Occipital lobe (tissue), 2 donors: Measurements from ENCODE around the gene HELZ. TPM values are rescaled to one million over a fixed set of nuclear protein-coding genes. Genes with fewer than 3 reads are reported as not detected.
"Not testable (repeated sequence)": the region's sequence is repeated elsewhere in the genome, so short reads cannot be mapped to it uniquely, and the experiment has no call there.

ENCODE experiments used
- DNase-seq: peaks from one replicate; lab custom pipeline; 2025; lab: John Stamatoyannopoulos, UW
- total RNA-seq: library from RNA; depleted of rRNA; stranded (reverse); fragments of >200 nt; gene quantifications from one replicate; pipeline ENCODE4 v1.2.3, GENCODE V29; 2014

Gene HELZ
- total RNA-seq, 1 donor from 2014 or later, result 58.0 TPM

DNA sequence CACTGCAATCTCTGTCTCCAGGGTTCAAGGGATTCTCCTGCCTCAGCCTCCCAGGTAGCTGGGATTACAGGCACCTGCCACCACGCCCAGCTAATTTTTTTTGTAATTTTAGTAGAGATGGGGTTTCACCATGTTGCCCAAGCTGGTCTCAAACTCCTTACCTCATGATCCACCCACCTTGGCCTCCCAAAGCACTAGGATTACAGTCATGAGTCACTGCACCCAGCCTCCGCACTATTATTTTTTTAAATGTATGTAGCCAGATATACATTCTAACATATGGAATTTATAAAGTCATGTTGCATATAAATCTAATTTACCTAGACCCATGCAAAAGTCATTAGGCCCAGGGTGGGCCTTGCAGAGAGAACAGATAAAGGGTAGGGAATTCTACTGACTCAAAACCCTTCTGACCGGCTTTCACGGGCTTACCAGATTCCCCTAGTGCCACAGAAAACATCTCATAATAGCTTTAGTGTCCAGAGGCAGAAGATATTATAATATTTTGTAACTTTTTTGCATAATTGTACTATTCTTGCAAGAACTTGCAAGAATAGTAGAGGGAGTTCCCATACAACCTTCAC, 20.5 kb upstream of the HELZ start:
- DNase-seq, result no peak

GRCh38 chr17:67262435-67263117, 17.6 kb upstream of the HELZ start:
- no peak for DNase-seq

GRCh38 chr17:67260170-67260987, 15.4 kb upstream of the HELZ start:
- DNase-seq, result no peak

GRCh38 chr17:67258821-67259468, 13.9 kb upstream of the HELZ start:
- no peak for DNase-seq

GRCh38 chr17:67256075-67256732, 11.2 kb upstream of the HELZ start:
- no peak for DNase-seq

DNA sequence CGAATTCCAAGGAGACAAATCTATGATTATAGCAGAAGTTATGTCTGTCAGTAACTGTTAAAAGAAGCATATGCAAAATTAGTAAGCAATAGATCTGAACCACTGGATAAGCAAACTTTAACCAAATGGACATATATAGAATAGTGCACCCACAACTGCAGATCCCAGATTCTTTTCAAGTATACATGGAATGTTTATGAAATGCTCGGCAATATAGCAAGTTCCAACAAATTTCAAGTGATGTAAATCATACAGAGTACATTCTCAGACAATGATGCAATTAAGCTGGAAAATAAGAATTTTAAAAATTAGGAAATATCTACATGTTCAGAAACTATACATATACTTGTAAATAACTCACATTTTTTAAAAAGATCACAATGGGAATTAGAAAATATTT, 8.4 kb upstream of the HELZ start:
- DNase-seq, result no peak

- not testable (repeated sequence) for DNase-seq
Measured at GRCh38 chr17:67251586-67251985, 6.6 kb upstream of the HELZ start.

GRCh38 chr17:67248291-67248690, 3.3 kb upstream of the HELZ start:
- DNase-seq, result no peak

DNA sequence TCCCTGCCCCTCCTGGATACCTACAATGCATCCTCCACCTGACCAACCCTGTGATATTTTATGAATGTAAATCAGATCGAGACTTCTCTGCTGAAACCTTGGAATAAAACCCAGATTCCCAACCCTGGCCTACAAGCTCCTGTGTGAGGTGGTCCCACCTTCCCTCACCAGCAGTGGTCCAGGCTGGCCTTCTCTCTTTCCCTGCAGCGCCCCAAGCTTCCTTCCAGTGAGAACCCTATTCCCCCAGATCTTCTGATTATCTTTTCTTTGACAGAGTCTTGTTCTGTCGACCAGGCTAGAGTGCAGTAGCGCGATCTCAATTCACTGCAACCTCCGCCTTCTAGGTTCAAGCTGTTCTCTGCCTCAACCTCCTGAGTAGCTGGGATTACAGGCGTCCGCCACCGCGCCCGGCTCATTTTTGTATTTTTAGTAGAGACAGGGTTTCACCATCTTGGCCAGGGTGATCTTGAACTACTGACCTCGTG, 2.5 kb upstream of the HELZ start:
- no peak for DNase-seq

DNA sequence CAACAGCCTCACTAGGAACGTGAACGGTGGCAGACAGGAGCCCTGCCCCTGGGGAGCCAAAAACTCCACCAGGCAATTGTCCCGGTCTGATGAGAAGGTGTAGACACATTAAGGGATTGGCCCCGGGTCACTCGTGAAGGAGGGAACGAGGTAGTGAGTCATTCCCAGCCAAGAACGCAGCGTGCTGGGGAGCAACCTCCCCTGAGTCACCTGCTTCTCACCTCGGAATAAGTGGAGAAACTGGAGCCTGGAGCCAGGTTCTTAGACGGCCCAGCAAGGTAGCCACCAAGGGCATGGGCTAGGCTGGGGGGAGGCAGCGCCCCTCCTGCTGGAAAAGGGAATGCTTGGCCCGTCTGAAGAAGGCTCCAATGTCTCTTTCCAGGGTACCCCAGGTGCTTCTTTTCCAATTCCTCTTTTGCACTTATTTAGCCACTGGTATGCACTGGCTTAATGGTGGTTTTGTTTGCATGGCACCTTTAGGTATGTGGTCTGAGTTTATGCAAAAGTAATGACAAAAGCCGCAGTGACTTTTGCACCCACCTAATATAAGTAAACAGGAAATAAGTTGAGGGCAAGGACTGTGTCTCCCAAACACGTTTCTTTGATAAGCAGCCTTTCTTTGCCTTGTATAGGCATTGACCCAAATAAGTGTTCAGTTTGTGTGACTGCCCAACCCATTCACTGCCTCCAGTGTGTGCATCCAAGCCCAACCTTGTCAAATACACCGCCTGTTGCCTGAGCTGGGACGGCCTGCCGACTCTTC, 1.8 kb upstream of the HELZ start:
- DNase-seq, result no peak

DNA sequence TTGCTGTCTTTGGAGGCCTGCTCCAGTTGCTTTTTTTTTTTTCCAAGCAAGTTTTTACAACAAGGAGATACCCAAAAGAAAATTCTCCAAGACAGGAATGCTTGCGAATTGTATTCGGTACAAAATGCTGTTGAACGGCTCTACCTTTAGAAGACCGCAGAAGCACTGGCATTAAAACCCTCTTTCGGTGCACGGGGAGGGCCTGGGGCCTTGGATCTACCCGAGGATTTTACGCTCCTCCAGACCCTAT, 1.3 kb upstream of the HELZ start:
- no peak for DNase-seq

GRCh38 chr17:67245694-67246402, 852 bp upstream of the HELZ start:
- DNase-seq, result no peak

GRCh38 chr17:67244431-67245072, 444 bp downstream of the HELZ start:
- DNase-seq, result no peak

- DNase-seq, result no peak
Measured at GRCh38 chr17:67243284-67243683, 1.7 kb downstream of the HELZ start.

GRCh38 chr17:67241719-67242341, 3.2 kb downstream of the HELZ start:
- no peak for DNase-seq

DNA sequence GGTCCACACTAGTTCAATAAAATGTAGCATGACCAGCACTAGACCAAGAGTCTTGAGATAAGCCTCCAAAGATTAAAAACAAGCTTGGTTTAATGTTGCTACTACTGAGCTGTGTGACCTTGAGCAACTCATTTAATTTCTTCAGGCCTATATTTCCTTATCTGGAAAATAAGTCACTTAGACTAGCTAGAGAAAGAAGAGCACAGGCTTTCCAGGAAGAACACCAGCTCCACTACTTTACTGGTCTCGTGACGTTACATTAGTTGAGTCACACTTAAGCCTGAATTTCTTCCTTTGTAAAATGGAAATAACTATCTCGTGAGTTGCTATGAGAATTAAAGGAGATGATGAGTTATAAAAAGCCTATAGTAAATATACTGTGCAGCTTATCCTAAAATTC, 5.4 kb downstream of the HELZ start:
- no peak for DNase-seq

- no peak for DNase-seq
Measured at GRCh38 chr17:67238991-67239390, 6.0 kb downstream of the HELZ start.

DNA sequence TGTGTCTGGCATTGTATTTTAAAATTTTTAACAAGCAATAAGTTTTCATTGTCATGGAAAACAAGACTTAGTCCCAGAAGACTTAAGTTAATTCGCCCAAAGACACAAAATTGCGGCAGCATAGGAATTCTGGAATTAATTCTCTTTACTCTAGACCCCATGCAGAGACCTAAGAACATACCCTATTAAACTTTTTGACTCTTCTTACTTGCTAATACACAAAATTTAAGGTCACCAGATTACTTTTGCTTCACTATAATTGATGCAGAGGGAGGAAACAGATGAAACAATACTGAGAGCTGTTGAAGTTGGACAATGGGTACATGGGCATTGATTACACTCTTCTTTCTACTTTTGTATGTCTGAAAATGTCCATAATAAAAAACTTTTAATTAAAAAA, 12.6 kb downstream of the HELZ start:
- no peak for DNase-seq
